Activated CD8-positive, alpha-beta T cell treated with anti-CD3 and anti-CD28 coated beads, Interleukin-2, amount 10 ng/mL, durations not matched to agents 7 days and 5 days (primary cell): ENCODE measurements around the gene NPC1L1. TPM values are rescaled to one million over a fixed set of nuclear protein-coding genes. Genes with fewer than 3 reads are reported as not detected.

Experiments
- ATAC-seq: fragments of 150-1000 bp; cut with Tn5 transposase; one replicate; pipeline ENCODE4 v1.10.0; 2021; ENCODE audit warnings: moderate library complexity
- CTCF ChIA-PET: fragments of 350-600 bp; sonication (Branson Sonifier 250); formaldehyde crosslinking; loops from one replicate; lab custom pipeline; 2021; ENCODE audit warnings: antibody characterized with exemption; lab: Charles Lee
- POLR2A ChIA-PET: fragments of 350-600 bp; sonication (Branson Sonifier 250); formaldehyde crosslinking; loops from one replicate; lab custom pipeline; 2021; ENCODE audit warnings: antibody characterized with exemption; lab: Charles Lee
- DNase-seq: peaks from one replicate; pipeline ENCODE4 v3.0.0-alpha.2; 2020
- H3K27ac Mint-ChIP-seq: one replicate; pipeline ENCODE4 v1.8.0; 2021; ENCODE audit warnings: mild to moderate bottlenecking, mixed read lengths
- H3K27me3 Mint-ChIP-seq: one replicate; pipeline ENCODE4 v1.8.0; 2021; ENCODE audit warnings: low read depth, mixed read lengths
- H3K36me3 Mint-ChIP-seq: one replicate; pipeline ENCODE4 v1.8.0; 2021; ENCODE audit warnings: low read depth, mixed read lengths
- H3K4me1 Mint-ChIP-seq: one replicate; pipeline ENCODE4 v1.8.0; 2021; ENCODE audit warnings: low read depth, mixed read lengths
- H3K4me3 Mint-ChIP-seq: one replicate; pipeline ENCODE4 v1.8.0; 2021; ENCODE audit warnings: mild to moderate bottlenecking, mixed read lengths
- H3K9me3 Mint-ChIP-seq: one replicate; pipeline ENCODE4 v1.8.0; 2022; ENCODE audit warnings: mixed read lengths; ENCODE audit not compliant: insufficient read depth
- total RNA-seq, 2 experiments: library from RNA; stranded (reverse); gene quantifications; one replicate each; pipeline ENCODE4 v1.2.3, GENCODE V29; 2021

NPC1L1 gene
- total RNA-seq, 2 experiments from 2014 or later, result not detected

DNA sequence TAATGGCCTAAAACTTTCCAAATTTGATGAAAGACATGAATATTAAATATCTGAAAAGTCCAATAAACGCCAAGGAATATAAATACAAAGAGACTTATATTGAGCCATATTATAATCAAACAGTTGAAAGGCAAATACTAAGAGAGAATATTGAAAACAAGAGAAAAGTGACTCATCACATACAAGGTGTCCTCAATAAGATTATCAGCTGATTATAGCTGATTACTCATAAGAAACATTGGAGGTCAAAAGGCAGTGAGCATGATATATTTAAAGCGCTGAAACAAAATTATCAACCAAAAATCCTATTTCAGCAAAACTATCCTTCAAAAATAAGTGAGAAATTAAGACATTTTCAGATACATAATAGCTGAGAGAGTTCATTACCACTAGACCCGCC, 7.8 kb upstream of the NPC1L1 start:
- ATAC-seq, result no peak

DNA sequence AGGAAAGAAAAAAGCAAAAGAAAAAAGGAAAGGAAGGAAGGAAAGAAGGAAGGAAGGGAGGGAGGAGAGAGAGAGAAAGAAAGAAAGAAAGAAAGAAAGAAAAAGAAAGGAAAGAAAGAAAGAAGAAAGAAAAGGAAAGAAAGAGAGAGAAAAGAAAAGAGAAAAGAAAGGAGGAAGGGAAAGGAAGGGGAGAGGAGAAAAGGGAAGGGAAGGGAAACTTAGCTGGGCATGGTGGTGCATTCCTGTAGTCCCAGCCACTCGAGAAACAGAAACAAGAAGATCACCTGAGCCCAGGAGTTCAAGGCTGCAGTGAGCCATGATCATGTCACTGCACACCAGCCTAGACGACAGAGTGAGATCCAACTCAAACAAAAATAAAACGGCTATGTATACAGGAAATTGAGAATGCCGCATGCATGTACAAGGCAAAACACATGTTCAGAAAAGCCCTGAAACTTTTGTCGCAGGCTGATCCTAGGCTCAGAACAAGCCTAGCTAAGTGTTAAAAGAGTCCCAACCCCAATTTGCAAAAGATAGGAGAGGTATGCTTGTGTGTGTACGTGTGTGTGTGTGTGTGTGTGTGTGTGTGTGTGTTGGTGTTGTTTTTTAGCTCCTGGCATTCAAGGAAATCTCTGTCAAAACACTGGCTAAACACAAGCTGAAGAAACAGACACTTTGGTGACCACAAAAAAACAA, 6.6 kb upstream of the NPC1L1 start:
- no peak for DNase-seq
- ChIA-PET POLR2A (no interaction called here), CTCF (interaction anchor here (1.2 to 1.7 kb wide), 3 partner anchors 10 to 17 kb away, joined by 4 to 5 read pairs (median 5); no protein-coding TSS in a partner anchor)
- no peak for ATAC-seq
- H3K27me3 Mint-ChIP-seq, result peaks cover 21% of the 10 kb centered on the region
- H3K4me1 Mint-ChIP-seq, result peaks cover 3% of the 10 kb centered on the region
- H3K36me3 Mint-ChIP-seq, result no peaks in the 10 kb centered on the region
- no peak overlapping the region for H3K4me3 Mint-ChIP-seq
- no peak overlapping the region for H3K27ac Mint-ChIP-seq
- no peaks in the 10 kb centered on the region for H3K9me3 Mint-ChIP-seq

More for the DNA sequence above, 7.8 kb upstream of the NPC1L1 start:
- H3K4me1 Mint-ChIP-seq, result peaks cover 3% of the 10 kb centered on the region
- no peaks in the 10 kb centered on the region for H3K36me3 Mint-ChIP-seq
- ChIA-PET POLR2A (interaction anchor here (0.7 kb wide), 1 partner anchor 298 kb away, joined by 4 read pairs; no protein-coding TSS in a partner anchor), CTCF (interaction anchor here (1.2 to 1.7 kb wide), 3 partner anchors 12 to 16 kb away, joined by 4 to 6 read pairs (median 5); no protein-coding TSS in a partner anchor)
- no peak overlapping the region for H3K27ac Mint-ChIP-seq
- peaks cover 25% of the 10 kb centered on the region for H3K27me3 Mint-ChIP-seq
- no peak for DNase-seq
- H3K4me3 Mint-ChIP-seq, result no peak overlapping the region
- H3K9me3 Mint-ChIP-seq, result no peaks in the 10 kb centered on the region

DNA sequence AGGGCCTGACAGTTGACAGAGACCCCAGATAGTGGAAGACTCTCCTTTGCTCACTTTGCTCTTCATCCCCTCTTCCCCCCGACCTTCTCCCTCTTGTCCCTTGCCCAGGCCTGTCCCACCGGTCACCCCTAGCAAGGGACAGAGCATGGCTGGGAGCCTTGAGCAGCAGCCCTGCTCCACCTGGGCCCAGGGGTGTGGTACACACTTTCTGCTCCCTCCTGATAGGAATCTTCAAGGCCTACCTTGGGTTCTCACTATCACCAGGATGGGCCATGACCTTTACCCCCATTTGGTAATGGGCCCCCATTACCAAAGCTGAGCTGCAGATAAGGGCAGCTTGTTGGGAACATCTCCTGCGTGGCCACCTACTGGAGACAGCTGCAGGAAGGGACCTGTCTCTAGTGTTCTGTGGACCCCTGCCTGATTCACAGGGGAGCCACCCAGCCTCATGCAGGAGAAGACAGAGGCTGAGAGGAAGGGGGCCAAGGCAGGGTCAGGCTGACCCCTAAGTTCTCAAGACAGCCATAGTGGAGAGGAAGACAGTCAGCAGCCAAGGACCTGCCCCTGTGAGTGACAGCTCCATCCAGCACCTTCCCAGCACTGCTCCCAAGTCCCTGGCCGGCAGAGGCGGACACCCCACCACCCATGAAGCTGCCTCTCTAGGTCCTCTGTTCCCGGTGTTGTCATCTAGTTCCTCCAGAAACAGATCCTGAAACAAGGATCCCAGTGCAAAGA, 913 bp upstream of the NPC1L1 start:
- no peaks in the 10 kb centered on the region for H3K9me3 Mint-ChIP-seq
- ATAC-seq, result no peak
- H3K27ac Mint-ChIP-seq, result no peak overlapping the region
- no peaks in the 10 kb centered on the region for H3K36me3 Mint-ChIP-seq
- H3K4me1 Mint-ChIP-seq, result no peaks in the 10 kb centered on the region
- CTCF ChIA-PET, result no interaction called here
- POLR2A ChIA-PET, result no interaction called here
- no peak for DNase-seq
- H3K4me3 Mint-ChIP-seq, result no peak overlapping the region
- no peaks in the 10 kb centered on the region for H3K27me3 Mint-ChIP-seq

DNA sequence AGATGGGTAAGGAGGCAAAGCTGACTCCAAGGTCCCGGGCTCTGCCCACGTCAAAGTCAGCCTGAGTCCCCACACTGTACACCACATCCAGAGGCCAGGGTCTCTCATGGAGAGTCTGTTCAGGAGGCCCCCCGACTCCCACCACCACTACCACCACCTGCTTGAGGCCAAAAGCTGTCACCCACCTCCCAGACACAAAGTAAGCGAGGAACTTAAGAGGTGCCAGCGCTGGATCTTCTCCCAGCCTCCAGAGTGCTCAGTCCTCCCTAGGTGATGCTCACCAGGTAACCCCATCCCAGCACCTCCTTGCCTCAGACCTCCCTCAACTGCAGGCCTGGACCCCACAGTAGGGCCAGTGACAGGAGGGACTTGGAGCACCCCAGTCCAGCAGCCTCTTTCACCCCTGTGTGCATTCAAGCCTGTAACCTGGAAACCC, 520 bp downstream of the NPC1L1 start:
- H3K4me3 Mint-ChIP-seq, result no peak overlapping the region
- ChIA-PET POLR2A (no interaction called here), CTCF (interaction anchor here (0.7 kb wide), 1 partner anchor 53 kb away, joined by 3 read pairs; no protein-coding TSS in a partner anchor)
- no peak overlapping the region for H3K27ac Mint-ChIP-seq
- no peak for DNase-seq
- no peak for ATAC-seq
- no peaks in the 10 kb centered on the region for H3K36me3 Mint-ChIP-seq
- H3K27me3 Mint-ChIP-seq, result no peaks in the 10 kb centered on the region
- no peaks in the 10 kb centered on the region for H3K9me3 Mint-ChIP-seq
- no peaks in the 10 kb centered on the region for H3K4me1 Mint-ChIP-seq

DNA sequence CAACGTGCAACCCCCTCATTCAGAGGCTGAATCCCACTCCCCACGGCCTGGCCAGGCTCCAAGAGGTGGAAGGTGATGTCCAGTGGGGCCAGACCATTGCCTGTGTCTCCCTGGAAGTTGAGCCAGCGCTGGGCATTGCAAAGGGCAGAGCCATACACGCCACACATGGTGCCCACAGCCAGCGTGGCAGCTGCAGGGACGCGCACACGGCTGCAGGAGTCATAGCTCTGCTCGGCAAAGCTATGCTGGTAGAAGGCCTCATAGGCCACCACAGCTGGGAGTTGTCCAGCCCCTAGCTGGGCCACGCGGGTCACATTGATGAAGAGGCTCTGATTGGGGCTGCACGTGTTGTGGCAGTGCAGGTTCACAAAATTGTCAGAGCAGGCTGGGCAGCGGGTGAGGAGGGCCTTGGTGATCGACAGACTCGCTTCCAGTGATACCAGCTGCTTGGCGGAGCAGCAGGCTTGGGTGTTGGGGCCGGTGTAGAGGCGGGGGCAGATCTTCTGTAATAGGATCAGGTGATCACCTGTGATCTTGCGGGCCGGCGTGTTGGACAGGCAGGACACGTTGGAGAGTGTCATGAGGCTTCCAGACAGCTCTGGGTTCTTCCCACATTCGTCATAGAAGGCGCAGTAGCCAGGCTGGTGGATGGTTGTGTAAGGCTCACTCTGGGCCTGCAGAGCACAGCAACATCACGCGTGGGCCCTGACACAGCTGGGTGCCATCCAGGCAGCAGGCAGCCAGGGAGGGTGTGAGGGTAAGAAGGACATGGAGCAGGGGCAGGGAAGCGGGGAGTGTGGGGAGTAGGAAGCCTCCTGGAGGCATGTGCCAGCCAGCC, 1.2 kb downstream of the NPC1L1 start:
- Mint-ChIP-seq H3K4me3 (no peak overlapping the region), H3K4me1 (no peaks in the 10 kb centered on the region), H3K27ac (no peak overlapping the region), H3K9me3 (no peaks in the 10 kb centered on the region), H3K36me3 (no peaks in the 10 kb centered on the region), H3K27me3 (no peaks in the 10 kb centered on the region)
- ATAC-seq (no peak), DNase-seq (no peak)
- ChIA-PET POLR2A (no interaction called here), CTCF (interaction anchor here (0.7 kb wide), 1 partner anchor 52 kb away, joined by 3 read pairs; no protein-coding TSS in a partner anchor)

DNA sequence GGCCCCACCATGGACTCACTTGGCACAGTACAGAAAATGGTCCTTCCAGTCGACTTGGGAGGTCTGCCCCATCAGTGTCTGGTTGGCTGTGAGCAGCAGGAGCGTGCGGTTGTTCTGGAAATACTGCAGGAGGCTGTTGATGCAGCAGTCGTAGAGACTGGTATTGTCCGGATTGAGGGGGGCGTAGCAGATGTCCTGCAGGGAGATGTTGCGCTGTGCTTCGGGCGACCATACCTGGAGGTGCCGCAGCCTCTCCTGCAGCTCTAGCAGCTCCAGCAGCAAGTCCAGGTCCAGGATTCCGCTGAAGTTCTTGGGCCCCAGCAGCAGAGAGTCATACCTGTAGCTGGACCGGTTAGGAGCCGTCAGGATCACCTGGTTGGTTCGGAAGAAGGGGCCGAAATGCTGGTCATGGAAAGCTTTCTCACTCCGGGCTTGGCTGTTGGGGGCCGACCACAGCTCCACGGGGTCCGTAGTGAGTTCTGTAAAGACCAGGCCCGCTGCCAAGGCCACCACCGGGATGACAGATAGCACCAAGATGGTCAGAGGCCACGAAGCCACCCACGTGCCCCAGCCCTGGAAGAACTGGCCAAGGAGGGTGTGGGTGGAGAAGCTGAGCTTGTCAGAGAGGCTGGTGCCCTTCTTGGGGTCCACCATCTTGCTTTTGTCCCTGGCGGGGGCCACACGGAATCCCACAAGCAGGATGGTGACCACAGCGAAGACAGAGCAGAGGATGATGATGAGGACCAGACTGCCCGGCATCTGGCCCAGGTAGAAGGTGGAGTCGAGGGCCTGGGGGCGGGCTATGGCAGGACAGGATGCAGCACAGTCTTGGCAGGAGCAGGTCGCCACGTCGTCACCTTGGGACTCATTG, 2.1 kb downstream of the NPC1L1 start:
- ATAC-seq (no peak), DNase-seq (no peak)
- Mint-ChIP-seq H3K27ac (no peak overlapping the region), H3K27me3 (no peaks in the 10 kb centered on the region), H3K9me3 (no peaks in the 10 kb centered on the region), H3K4me1 (no peaks in the 10 kb centered on the region), H3K4me3 (no peak overlapping the region), H3K36me3 (no peaks in the 10 kb centered on the region)
- ChIA-PET POLR2A (no interaction called here), CTCF (no interaction called here)

DNA sequence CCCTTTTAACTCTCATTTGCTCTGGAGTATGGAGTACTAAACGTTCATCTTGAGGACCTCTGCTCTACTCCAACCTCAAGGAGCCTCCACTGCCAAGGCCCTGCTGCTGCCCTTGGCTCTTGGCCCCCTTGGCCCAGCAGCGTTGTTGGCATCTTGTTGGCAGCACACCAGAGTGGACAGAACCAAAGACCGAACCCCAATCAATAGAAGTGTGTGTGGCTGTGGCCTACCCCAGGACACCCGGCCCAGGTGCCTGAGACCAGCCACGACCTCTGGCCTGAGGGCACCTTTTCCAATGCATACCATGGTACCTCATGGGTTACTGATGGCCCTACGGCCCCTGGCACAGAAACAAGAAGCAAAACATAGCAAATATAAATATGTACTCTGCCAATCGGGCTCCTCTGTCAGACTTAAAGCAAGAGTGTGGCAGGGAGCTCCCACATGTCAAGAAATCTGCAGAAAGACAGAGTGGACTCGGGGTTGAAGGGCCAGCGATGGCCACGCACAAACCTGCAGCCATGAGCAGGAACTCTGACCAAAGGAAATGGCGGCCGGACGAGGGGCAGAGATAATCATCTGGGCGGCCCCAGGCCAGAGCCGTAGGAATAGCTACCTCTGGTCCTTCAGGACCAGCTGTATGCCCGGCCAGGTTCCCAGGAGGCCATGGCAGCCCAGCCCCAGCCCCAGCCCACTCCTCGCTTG, 2.9 kb downstream of the NPC1L1 start:
- Mint-ChIP-seq H3K4me3 (no peak overlapping the region), H3K27me3 (no peaks in the 10 kb centered on the region), H3K36me3 (no peaks in the 10 kb centered on the region), H3K9me3 (no peaks in the 10 kb centered on the region), H3K27ac (no peak overlapping the region), H3K4me1 (no peaks in the 10 kb centered on the region)
- ChIA-PET POLR2A (interaction anchor here (0.6 kb wide), 1 partner anchor 396 kb away, joined by 3 read pairs; no protein-coding TSS in a partner anchor), CTCF (interaction anchor here (1.4 kb wide), 1 partner anchor 10 kb away, joined by 4 read pairs; no protein-coding TSS in a partner anchor)
- ATAC-seq, result no peak
- no peak for DNase-seq

DNA sequence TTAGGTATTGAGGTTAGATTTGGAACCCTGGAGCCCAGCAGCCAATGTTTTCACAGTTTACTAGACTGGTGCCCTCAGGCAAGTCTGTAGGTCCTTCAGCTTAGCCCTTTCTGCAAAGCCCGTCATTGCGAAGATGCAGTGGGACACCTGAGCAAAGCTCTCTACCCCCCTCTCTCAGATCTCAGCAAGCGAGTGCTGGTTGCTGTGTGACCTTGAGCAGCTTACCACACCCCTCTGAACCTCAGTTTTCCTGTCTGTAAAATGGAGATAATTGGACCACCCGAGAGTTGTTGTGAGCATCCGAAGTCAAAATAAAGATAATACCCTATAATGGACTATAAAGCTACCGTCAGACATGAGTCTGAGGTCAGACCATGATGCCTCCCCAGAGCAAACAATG, 3.7 kb downstream of the NPC1L1 start:
- H3K27me3 Mint-ChIP-seq, result no peaks in the 10 kb centered on the region
- no peak for ATAC-seq
- no peak overlapping the region for H3K27ac Mint-ChIP-seq
- no peak overlapping the region for H3K4me3 Mint-ChIP-seq
- H3K36me3 Mint-ChIP-seq, result no peaks in the 10 kb centered on the region
- POLR2A ChIA-PET, result no interaction called here
- no peaks in the 10 kb centered on the region for H3K9me3 Mint-ChIP-seq
- CTCF ChIA-PET, result interaction anchor here (1.4 kb wide), 1 partner anchor 11 kb away, joined by 4 read pairs; no protein-coding TSS in a partner anchor
- DNase-seq, result no peak
- no peaks in the 10 kb centered on the region for H3K4me1 Mint-ChIP-seq

DNA sequence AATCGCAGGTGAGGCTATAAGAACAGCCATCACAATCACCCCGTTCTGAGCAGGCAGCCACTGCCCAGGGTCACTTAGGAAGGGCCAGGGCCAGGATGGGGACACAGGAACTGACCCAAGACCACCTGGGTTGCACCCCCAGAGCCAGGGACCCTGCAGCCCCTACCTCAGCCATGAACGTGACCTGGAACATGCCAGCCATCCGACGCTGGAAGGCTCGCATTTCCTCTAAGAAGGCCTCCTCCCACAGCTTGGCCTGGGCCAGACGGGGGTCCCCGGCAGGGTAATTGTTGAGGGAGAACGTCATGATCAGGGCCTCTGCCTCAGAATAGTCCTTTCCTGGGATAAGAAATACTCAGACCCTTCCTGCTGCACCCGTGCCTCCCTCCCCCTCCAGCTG, 5.0 kb downstream of the NPC1L1 start:
- H3K36me3 Mint-ChIP-seq, result no peaks in the 10 kb centered on the region
- CTCF ChIA-PET, result interaction anchor here (0.9 to 2.5 kb wide), 4 partner anchors 28 to 120 kb away, joined by 4 to 8 read pairs (median 4); partner anchors contain the start of gene NUDCD3

DNA sequence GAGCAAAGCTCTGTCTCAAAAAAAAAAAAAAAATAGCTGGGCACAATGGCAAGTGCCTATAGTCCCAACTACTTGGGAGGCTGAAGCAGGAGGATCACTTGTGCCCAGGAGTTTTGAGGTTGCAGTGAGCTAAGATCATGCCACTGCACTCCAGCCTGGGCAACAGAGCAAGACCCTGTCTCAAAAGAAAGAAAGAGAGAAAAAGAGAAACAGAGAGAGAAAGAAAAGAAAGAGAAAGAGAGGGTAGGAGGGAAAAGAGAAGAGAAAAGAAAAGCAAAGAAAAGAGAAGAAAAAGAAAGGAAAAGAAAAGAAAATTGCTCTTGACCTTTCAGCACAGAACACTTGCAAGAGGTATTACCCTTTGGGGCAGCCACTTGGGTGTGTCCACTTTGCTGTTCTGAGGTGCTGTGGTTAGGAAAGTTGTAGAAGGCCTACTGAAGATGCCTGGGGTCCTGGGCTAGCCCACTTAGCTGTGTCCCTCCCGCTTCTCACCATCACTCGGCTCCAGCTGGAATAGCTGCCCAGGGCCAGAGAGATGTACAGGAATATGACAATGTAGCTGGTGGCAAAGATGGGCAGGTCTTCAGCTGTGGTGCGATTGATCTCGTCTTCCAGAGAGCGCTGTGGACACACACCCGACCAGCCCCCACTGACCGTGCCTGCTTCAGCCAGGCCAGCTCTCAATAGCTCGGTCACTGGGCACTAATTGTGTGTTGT, 5.6 kb downstream of the NPC1L1 start:
- H3K4me3 Mint-ChIP-seq, result no peak overlapping the region
- CTCF ChIA-PET, result interaction anchor here (1.0 to 2.5 kb wide), 17 partner anchors 12 to 601 kb away, joined by 3 to 9 read pairs (median 4); partner anchors contain the start of gene NUDCD3
- H3K27me3 Mint-ChIP-seq, result no peaks in the 10 kb centered on the region
- no peaks in the 10 kb centered on the region for H3K4me1 Mint-ChIP-seq
- ATAC-seq (no peak), DNase-seq (no peak)
- H3K9me3 Mint-ChIP-seq, result no peaks in the 10 kb centered on the region
- H3K36me3 Mint-ChIP-seq, result no peaks in the 10 kb centered on the region
- POLR2A ChIA-PET, result interaction anchor here (0.8 kb wide), 1 partner anchor 301 kb away, joined by 3 read pairs; no protein-coding TSS in a partner anchor
- H3K27ac Mint-ChIP-seq, result no peak overlapping the region

More for the DNA sequence above, 5.0 kb downstream of the NPC1L1 start:
- DNase-seq (no peak), ATAC-seq (no peak)
- POLR2A ChIA-PET, result interaction anchor here (0.8 kb wide), 1 partner anchor 302 kb away, joined by 3 read pairs; no protein-coding TSS in a partner anchor
- Mint-ChIP-seq H3K4me3 (no peak overlapping the region), H3K9me3 (no peaks in the 10 kb centered on the region), H3K4me1 (no peaks in the 10 kb centered on the region), H3K27ac (no peak overlapping the region), H3K27me3 (no peaks in the 10 kb centered on the region)
